Testis (tissue), 3 donors: ENCODE results near the gene STIM2. TPM values are rescaled to one million over a fixed set of nuclear protein-coding genes. Genes with fewer than 3 reads are reported as not detected.
A peak's percentile ranks its signal among the peaks of the same experiment; 100 is the strongest.

Experiments
- DNase-seq: peaks from one replicate; pipeline ENCODE4 v3.0.0-alpha.2; 2019
- H3K27ac ChIP-seq, 2 donors: fragments of 200-600 bp; sonication (generic); one replicate each; pipeline ENCODE4 v1.5.1; 2019
- H3K27me3 ChIP-seq: fragments of 200-600 bp; sonication (generic); one replicate; pipeline ENCODE4 v1.5.1; 2019
- H3K36me3 ChIP-seq: fragments of 200-600 bp; sonication (generic); one replicate; pipeline ENCODE4 v1.5.1; 2017; ENCODE audit warnings: low read depth; ENCODE audit errors: missing control alignments
- H3K4me1 ChIP-seq: fragments of 200-600 bp; sonication (generic); one replicate; pipeline ENCODE4 v1.5.1; 2019
- H3K4me3 ChIP-seq, 2 donors: fragments of 200-600 bp; sonication (generic); one replicate each; pipeline ENCODE4 v1.5.1; 2017 to 2019
- H3K9me3 ChIP-seq: fragments of 200-600 bp; sonication (generic); one replicate; pipeline ENCODE4 v1.5.1; 2017
- POLR2A ChIP-seq: fragments of 450-650 bp; IDR thresholded peaks from one replicate; pipeline ENCODE4 v1.6.1; 2017; ENCODE audit warnings: antibody characterized with exemption, mild to moderate bottlenecking, moderate library complexity
- WGBS, 2 donors: methylation state at CpG; one replicate each; pipeline ENCODE4 v1.1.5; 2018; 5-methylcytosine and 5-hydroxymethylcytosine counted together
- intact Hi-C: fragments of 100-400 bp; cut with DNase I; formaldehyde crosslinking; loops from one replicate; pipeline ENCODE4 v1.15.1; 2023; ENCODE audit warnings: low total_unique reads
- polyA plus RNA-seq: library from polyadenylated mRNA; stranded (reverse); fragments of 350-450 nt; fragmentation: Illumina TruSeq; extraction: RNeasy Lipid Tissue Mini Kit (QIAGEN cat#74804); gene quantifications from one replicate; pipeline ENCODE4 v1.2.3, GENCODE V29; 2014; ENCODE audit warnings: low read depth, low replicate concordance; ENCODE audit not compliant: insufficient read depth
- total RNA-seq, 2 donors: library from RNA; depleted of rRNA; stranded (reverse); fragments of >200 nt; gene quantifications; one replicate each; pipeline ENCODE4 v1.2.3, GENCODE V29; 2016
- TF ChIP-seq, protein P1 (sequence below), 3 experiments: fragments of 450-650 bp in 2 of 3; fragments of 200-600 bp in 1 of 3; sonication (generic) in 1 of 3; IDR thresholded peaks; one replicate each; pipeline ENCODE4 v1.5.1; 2016 to 2019; ENCODE audit warnings: antibody characterized with exemption in 3 of 3, mild to moderate bottlenecking in 2 of 3, moderate library complexity in 1 of 3

Gene STIM2
- total and polyA plus RNA-seq, 3 donors from 2014 or later = 14.3 to 35.0 (median 29.4) TPM

GRCh38 chr4:26899991-26900390 is 39.4 kb downstream of the STIM2 start:
- intact Hi-C loops = no loop called here
- Histone ChIP-seq H3K4me1 (no peaks in the 10 kb centered on the region), H3K27ac (no peak overlapping the region), H3K4me3 (no peak overlapping the region), H3K36me3 (no peaks in the 10 kb centered on the region), H3K9me3 (no peaks in the 10 kb centered on the region), H3K27me3 (no peaks in the 10 kb centered on the region)
- DNase-seq = no peak
- TF ChIP-seq, protein P1, sequence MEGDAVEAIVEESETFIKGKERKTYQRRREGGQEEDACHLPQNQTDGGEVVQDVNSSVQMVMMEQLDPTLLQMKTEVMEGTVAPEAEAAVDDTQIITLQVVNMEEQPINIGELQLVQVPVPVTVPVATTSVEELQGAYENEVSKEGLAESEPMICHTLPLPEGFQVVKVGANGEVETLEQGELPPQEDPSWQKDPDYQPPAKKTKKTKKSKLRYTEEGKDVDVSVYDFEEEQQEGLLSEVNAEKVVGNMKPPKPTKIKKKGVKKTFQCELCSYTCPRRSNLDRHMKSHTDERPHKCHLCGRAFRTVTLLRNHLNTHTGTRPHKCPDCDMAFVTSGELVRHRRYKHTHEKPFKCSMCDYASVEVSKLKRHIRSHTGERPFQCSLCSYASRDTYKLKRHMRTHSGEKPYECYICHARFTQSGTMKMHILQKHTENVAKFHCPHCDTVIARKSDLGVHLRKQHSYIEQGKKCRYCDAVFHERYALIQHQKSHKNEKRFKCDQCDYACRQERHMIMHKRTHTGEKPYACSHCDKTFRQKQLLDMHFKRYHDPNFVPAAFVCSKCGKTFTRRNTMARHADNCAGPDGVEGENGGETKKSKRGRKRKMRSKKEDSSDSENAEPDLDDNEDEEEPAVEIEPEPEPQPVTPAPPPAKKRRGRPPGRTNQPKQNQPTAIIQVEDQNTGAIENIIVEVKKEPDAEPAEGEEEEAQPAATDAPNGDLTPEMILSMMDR (IDR thresholded peaks at IDR 0.05) = no peak
- no peak for TF ChIP-seq POLR2A
- 40 to 65% methylated on average over 3 of the region's 3 CpGs for WGBS, 2 donors

DNA sequence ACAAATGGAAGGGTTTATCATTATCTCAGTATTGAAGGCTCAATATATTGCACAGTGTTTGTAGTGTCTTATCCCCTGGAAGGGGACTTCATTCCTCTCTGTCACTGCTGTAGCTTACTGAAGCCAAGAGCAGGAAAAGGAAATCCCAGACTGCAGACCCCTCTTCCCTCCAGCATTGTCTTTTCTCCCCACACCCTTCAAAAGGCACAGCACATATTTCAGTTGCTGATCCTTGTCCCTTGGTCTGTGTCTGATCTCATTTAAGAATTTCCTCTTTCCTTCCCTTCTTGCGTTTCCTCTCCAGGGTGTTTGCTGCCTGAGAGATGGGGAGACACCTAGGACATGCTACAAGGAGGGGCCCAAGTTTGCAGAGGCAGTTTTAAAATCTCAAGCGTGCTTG is 40.1 kb downstream of the STIM2 start:
- TF ChIP-seq, protein P1 (IDR thresholded peaks at IDR 0.05) = no peak
- no peak for TF ChIP-seq POLR2A
- no peaks in the 10 kb centered on the region for H3K9me3 ChIP-seq
- 65 to 86% methylated on average over 2 of the region's 2 CpGs for WGBS, 2 donors
- intact Hi-C loops = no loop called here
- no peak for DNase-seq
- no peak overlapping the region for H3K27ac ChIP-seq
- H3K4me3 ChIP-seq = no peak overlapping the region
- H3K36me3 ChIP-seq = no peaks in the 10 kb centered on the region
- no peaks in the 10 kb centered on the region for H3K4me1 ChIP-seq
- H3K27me3 ChIP-seq = no peaks in the 10 kb centered on the region

GRCh38 chr4:26905172-26905571 is 44.5 kb downstream of the STIM2 start:
- DNase-seq = no peak
- H3K27ac ChIP-seq = no peak overlapping the region
- no peaks in the 10 kb centered on the region for H3K9me3 ChIP-seq
- H3K36me3 ChIP-seq = no peaks in the 10 kb centered on the region
- H3K4me3 ChIP-seq = no peak overlapping the region
- TF ChIP-seq POLR2A = no peak
- TF ChIP-seq, protein P1 (IDR thresholded peaks at IDR 0.05) = no peak
- H3K4me1 ChIP-seq = peaks cover 10% of the 10 kb centered on the region
- 88 to 89% methylated on average over 2 of the region's 2 CpGs for WGBS, 2 donors
- no peaks in the 10 kb centered on the region for H3K27me3 ChIP-seq
- intact Hi-C loops = no loop called here

DNA sequence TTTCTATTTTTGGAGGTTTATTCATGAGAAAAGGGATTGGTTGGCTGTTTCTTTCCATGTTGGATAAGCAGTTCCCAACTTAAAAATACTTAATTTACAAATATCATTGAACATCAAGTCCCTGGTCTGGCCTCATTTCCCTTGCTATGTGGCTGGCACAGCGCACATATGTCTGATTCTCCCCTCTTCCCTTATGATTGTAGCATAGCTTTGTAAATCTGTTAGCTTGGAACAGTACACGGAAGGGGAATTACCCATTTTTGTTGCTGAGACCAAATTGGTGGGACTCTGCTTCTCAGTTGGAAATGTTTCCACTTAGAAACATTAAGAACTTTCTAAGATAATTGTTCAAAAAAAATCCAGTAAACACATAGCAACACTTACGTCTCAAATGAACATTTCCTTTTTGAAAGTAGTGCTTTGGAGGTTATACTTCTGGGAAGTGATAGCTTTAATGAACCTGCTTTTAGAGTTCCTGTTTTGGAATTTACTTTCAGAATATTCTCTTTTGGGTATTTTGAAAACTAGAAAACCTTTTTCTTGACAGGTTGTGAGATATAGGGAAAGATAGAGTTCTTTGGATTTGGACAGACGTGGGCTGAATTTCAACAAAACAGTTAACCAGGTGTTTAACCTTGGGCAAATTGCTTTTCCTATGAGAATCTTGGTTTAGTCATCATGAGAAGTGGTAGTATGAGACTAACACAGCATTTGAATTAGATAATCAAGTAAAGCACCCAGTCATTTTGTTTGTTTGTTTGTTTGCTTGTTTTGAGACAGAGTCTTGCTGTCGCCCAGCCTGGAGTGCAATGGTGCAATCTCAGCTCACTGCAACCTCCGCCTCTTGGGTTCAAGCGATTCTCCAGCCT is 47.3 kb downstream of the STIM2 start:
- H3K27ac ChIP-seq = peak overlapping the region; percentile 37 to 75
- intact Hi-C loops = no loop called here

More for the DNA sequence above, 47.3 kb downstream of the STIM2 start:
- WGBS, 2 donors = 61 to 65% methylated on average over 7 of the region's 7 CpGs
- H3K4me3 ChIP-seq = no peak overlapping the region
- TF ChIP-seq, protein P1 (IDR thresholded peaks at IDR 0.05) = no peak
- TF ChIP-seq POLR2A = no peak
- H3K27me3 ChIP-seq = no peaks in the 10 kb centered on the region
- no peaks in the 10 kb centered on the region for H3K9me3 ChIP-seq
- H3K4me1 ChIP-seq = peaks cover 10% of the 10 kb centered on the region
- no peaks in the 10 kb centered on the region for H3K36me3 ChIP-seq
- DNase-seq = no peak
